SKM-1 (cell line): ENCODE results near the gene LMBR1.
"Not testable (repeated sequence)": the region's sequence is repeated elsewhere in the genome, so short reads cannot be mapped to it uniquely, and the experiment has no call there.

Source experiments
- DNase-seq: peaks from one replicate; lab custom pipeline; 2025; ENCODE audit not compliant: unreplicated experiment; lab: John Stamatoyannopoulos, UW

LMBR1 gene

DNA sequence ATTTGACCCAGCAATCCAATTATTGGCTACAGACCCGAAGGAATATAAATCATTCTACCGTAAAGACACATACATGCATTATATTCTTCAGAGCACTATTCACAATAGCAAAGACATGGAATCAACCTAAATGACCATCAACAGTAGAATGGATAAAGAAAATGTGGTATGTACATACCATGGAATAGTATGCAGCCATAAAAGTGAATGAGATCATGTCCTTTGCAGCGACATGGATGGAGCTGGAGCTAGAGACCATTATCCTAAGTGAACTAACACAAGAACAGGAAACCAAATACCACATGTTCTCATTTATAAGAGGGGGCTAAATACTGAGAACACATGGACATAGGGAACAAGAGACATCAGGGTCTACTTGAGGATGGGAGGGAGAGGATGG lies 44.0 kb downstream of the LMBR1 start:
- no peak for DNase-seq

DNA sequence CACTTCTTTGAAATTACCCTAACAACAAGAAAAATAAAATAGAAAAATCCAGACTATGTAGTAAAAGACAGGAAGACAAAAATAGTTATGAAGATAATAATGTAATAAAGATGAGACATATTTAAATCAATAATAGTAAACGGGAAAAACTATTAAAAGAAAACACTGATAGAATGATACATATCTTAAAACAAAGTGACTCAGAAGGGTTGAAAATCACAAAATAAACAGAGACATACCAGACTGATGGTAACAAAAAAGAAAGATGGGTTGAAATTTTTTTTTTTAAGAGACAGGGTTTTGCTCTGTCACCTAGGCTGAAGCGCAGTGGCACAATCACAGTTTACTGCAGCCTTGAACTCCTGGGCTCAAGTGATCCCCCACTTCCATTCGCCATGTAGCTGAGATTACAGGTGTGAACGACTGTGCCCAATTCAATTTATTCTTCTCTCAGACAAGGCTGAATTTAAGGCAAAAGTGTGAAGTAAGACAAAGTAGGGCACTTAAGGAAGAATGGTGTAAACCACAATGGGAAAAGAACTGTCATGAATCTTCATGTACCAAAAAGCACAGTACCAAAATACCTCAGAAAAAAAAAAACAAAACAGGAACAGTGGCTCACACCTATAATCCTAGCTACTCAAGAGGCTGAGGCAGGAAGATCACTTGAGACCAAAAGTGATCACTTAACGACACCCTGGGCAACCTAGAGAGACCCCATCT lies 47.4 kb downstream of the LMBR1 start:
- no peak for DNase-seq

GRCh38 chr7:156843582-156843981 lies 49.4 kb downstream of the LMBR1 start:
- DNase-seq, result not testable (repeated sequence)

- no peak for DNase-seq
Observed at GRCh38 chr7:156843157-156843556, 49.8 kb downstream of the LMBR1 start.

DNA sequence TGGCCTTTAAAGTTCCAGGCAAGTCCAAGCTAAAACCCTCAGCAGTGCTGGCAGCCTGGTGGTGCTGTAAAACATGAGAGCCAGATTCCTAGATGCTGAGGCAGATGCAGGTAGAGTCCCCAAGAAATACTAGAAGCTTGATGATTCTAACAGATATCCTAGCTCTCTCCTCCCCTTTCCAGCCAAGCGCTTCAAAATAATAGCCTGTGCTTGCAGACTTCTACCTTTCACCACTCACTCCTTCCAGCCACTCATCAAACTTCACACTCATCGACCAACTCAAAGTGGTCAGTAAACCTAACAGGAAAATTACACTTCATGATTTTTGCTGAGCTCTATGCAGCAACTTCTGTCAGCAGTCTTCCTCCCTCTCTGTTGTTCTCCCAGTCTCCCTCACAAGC lies 50.2 kb downstream of the LMBR1 start:
- no peak for DNase-seq

- no peak for DNase-seq
Observed at GRCh38 chr7:156842317-156842716, 50.7 kb downstream of the LMBR1 start.

- DNase-seq, result no peak
Observed at GRCh38 chr7:156841497-156841896, 51.5 kb downstream of the LMBR1 start.

DNA sequence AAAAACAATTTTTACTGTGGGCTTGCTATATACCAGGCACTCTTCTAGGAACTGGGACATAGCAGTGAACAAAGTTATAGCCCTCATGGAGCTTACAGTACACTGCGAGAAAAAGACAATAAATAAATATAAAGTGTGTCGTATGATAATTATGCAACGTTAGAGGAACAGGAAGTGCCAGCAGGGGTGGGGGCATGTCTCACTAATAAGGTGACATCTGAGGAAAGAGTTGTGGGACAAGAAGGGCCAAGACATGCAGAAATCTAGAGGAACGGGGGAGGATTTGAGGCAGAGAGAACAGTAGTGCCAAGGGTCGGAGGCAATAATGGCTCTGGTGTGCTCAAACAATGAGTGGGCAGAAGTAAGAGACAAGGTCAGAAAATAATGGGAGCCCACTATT lies 52.8 kb downstream of the LMBR1 start:
- DNase-seq, result no peak

DNA sequence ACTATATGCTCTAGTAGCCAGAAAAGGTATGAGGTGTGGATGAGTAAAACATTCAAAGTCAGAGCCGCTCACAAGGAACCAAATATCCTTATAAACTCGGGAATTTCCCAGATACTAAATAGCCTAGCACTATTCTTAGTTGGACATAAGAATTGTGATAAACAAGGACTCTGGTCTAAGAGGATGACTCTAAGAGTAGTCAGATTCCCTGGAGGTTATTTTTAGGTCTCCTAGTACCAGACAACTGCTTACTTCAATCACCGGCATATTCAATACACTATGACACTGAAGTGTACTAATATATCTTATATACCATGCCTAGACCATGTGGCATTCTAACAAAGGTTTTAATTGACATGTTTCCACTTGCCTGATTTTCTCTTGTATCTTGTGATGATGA lies 56.5 kb downstream of the LMBR1 start:
- no peak for DNase-seq

DNA sequence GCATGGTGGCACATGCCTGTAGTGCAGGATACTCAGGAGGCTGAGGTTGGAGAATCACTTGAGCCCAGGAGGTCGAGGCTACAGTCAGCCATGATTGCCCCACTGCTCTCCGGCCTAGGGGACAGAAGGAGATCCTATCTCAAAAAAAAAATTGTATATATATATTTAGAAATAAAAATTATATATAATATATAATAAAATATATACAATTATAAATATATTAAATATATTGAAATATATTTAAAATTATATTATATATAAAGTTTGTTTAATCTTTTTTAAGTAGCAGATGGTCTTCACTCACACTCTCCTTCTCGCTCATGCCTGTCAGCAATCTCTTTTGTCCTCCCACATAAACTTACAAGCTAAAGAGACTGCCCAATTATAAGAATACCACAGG lies 58.5 kb downstream of the LMBR1 start:
- no peak for DNase-seq

- DNase-seq, result no peak
Observed at GRCh38 chr7:156833312-156833711, 59.7 kb downstream of the LMBR1 start.

- DNase-seq, result no peak
Observed at GRCh38 chr7:156832195-156832877, 60.6 kb downstream of the LMBR1 start.

DNA sequence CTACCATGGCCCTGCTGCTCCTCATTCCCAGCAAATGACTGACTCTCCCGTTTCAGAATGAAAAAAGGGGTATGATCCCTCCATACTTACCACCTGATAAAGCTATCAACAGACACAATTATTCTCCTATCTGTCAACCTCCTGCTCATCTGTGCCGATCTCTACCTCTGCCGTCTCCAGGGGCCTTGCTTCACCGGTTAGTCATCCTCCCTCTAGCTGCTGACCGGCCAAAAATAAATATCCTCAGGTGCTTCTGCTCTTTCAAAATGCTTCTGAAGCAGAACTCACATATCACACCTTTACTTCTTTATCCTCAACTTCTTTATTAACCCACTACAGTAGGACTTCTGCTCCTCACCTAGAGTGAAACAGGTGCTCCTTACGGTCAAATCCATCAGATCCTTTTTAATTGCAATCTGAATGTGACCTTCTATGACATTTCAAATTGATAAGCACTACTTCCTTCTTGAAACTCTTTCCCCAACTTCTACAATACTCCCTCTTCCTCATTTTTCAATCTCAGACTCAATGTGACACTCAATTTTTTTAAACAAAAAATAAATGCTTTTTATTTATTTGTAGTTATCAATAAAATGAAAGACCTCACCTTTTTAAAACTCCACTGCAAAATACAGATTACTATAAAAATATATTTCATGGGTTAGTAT lies 63.2 kb downstream of the LMBR1 start:
- no peak for DNase-seq

DNA sequence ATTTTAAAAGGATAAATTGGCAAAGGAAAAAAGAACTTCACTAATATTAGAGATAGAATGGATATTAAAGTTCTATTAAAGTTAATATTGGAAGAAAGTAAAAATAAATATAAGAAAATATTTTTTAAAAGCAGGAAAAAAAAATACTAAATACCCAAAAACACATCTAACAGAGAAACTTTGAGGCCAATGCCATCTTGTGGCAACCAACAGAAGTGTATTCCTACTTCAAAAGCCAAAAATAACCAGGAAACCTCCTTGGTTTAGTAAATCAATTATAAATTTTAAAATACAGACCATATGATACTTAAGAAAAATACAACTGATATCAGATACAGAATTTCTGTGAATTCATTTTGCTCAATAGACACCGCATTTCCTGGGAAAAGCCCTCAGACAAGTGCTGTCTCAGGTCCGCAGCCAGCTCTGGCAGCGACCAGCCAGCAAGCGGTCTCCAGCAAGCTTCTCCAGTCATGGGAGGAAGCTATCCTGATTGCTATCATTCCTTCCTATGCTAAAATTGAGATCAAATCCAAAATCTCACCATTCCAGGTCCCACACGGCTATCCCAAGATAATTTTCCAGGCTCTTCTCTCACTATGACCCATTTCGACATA lies 65.3 kb downstream of the LMBR1 start:
- no peak for DNase-seq

DNA sequence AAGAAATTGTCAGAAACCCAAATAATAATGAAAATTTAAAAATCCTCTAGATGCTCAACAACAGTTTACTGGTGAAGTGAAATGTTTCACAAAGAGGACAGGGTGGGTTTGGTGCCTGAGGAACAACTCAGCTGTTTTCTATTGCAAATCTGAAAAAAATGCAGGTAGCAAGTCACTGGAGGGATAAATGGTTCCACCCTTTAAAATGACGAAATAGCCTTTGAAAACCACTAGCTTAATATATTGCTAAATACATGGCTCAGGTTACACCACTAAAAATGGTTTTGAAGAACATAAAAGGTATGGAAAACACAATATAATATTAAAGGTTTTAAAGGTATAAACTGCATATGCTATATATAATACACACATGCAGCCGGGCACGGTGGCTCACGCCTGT lies 69.5 kb downstream of the LMBR1 start:
- DNase-seq, result no peak

DNA sequence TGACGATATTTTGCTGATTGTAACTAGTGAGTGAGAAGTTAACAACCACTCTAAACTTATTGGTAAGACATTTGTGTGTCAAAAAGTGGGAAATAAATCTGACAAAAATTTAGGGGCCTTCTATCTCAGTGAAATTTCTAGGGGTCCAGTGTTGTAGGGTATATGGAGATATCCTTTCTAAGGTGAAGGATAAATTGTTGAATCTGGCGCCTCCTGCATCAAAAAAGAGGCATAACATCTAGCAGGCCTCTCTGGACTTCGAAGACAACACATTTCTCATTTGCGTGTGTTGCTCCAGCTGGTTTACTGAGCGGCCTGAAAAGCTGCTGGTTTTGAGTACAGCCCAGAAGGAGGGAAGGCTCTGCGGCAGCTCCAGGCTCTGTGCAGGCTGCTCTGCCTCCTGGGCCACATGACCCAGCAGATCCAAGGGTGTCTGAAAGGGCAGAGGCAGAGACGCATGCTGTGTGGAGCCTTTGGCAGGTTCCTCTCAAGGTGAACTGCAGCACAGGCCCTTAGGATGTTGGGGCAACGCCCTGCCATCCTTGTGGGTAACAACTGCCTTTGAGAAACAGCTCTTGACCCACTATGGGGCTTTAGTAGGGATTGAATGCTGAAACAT lies 72.4 kb downstream of the LMBR1 start:
- no peak for DNase-seq

DNA sequence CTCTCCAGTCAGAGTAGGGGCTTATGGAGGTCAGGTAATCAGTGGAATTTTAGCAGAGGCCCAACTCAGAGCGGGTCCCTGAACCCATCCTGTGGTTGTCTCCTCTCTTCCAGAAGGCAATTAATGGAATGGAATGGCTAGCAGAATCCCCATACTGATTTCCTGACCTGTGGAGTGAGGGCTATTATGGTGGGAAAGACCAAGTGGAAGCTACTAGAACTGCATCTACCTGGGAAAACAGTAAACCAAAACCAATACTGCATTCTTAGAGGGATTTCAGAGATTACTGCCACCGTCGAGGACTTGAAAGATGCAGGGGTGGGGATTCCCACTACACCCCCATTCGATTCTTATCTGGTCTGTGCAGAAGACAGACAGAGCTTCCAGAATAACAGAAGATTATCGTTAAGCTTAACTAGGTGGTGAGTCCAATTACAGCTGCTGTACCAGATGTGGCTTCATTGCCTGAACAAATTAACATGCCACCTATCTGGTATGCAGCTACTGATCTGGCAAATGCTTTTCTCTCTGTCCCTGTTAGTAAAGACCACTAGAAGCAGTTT lies 73.2 kb downstream of the LMBR1 start:
- DNase-seq, result no peak

GRCh38 chr7:156818133-156818532 lies 74.8 kb downstream of the LMBR1 start:
- DNase-seq, result no peak

DNA sequence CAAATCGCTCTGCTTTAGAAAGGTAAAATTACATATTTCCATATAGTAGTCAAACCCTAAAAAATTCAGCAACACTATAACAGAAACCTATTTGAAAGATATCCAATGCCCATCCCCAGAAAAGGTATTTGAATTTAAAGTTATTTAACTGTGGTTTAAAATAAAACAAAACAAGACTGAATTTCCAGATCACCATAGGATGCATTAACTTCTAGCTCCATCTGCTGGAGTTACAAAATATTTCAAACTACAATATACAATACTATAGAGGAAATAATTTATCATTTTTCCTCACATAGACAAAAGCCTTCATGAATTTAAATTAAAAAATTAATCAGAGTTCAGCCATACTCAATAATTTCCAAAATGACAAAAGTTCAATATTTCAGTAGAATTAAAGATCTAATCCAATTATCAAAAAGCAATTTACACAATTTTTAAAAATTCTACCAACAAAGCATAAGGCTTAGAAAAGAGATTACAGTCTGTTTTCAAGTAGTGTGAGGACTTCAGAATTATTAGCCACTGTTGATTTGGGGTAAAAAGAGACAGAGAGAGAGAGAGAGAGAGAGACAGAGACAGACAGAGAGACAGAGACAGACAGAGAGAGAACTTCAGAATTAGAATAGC lies 75.9 kb downstream of the LMBR1 start:
- DNase-seq, result no peak

- no peak for DNase-seq
Observed at GRCh38 chr7:156811706-156812105, 81.3 kb downstream of the LMBR1 start.

DNA sequence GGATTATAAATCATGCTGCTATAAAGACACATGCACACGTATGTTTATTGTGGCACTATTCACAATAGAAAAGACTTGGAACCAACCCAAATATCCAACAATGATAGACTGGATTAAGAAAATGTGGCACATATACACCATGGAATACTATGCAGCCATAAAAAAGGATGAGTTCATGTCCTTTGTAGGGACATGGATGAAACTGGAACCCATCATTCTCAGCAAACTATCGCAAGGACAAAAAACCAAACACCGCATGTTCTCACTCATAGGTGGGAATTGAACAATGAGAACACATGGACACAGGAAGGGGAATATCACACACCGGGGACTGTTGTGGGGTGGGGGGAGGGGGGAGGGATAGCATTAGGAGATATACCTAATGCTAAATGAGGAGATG lies 89.3 kb downstream of the LMBR1 start:
- not testable (repeated sequence) for DNase-seq
